Measurements from ENCODE around the gene FERMT3.

- TF ChIP-seq SP1 (IDR thresholded peaks at IDR 0.05) (no peak), ELF4 (IDR thresholded peaks at IDR 0.05) (no peak)
These were observed 32.5 kb downstream of the FERMT3 start for GRCh38 chr11:64238999-64239398.
